Measurements from ENCODE around the gene MYH16. TPM values are rescaled to one million over a fixed set of nuclear protein-coding genes. Genes with fewer than 3 reads are reported as not detected.
"Not testable (repeated sequence)": the region's sequence is repeated elsewhere in the genome, so short reads cannot be mapped to it uniquely, and the experiment has no call there.

The MYH16 gene
- total RNA-seq, 4 donors from 2014 or later = 0.76 TPM; not detected in 3

GRCh38 chr7:99234185-99234584, 38.5 kb upstream of the MYH16 start:
- Histone ChIP-seq H3K4me3 (no peak overlapping the region), H3K27me3 (no peaks in the 10 kb centered on the region), H3K4me1 (peaks cover 0 to 6% (median 0%) of the 10 kb centered on the region in 3 donors), H3K36me3 (no peaks in the 10 kb centered on the region), H3K27ac (no peak overlapping the region), H3K9me3 (no peaks in the 10 kb centered on the region)
- WGBS, 2 donors = 88% methylated on average over 8 to 9 of the region's 9 CpGs
- DNase-seq = no peak
- TF ChIP-seq POLR2A (IDR thresholded peaks at IDR 0.05) (no peak), CTCF (IDR thresholded peaks at IDR 0.05) (no peak)
- intact Hi-C loops (cut with DNase I) = no loop called here

- H3K36me3 ChIP-seq = no peaks in the 10 kb centered on the region
- H3K27me3 ChIP-seq = no peaks in the 10 kb centered on the region
- no peak for DNase-seq
- H3K4me3 ChIP-seq = no peak overlapping the region
- no peaks in the 10 kb centered on the region for H3K9me3 ChIP-seq
- 49 to 75% methylated on average over 6 to 8 of the region's 12 CpGs for WGBS, 2 donors
- TF ChIP-seq POLR2A (IDR thresholded peaks at IDR 0.05) = no peak
- intact Hi-C loops (cut with DNase I) = no loop called here
- no peaks in the 10 kb centered on the region for H3K4me1 ChIP-seq
- peak overlapping the region in 1 of 4 donors; percentile 29 for H3K27ac ChIP-seq
Measured at GRCh38 chr7:99235925-99236324, 36.7 kb upstream of the MYH16 start.

- H3K4me1 ChIP-seq; H3K27ac ChIP-seq; H3K36me3 ChIP-seq; H3K9me3 ChIP-seq; intact Hi-C loops (cut with DNase I); H3K4me3 ChIP-seq; H3K27me3 ChIP-seq; DNase-seq: not testable (repeated sequence)
- 92 to 100% methylated on average over 1 of the region's 1 CpG for WGBS, 2 donors
Measured at GRCh38 chr7:99237876-99238275, 34.8 kb upstream of the MYH16 start.

GRCh38 chr7:99238558-99239341, 33.9 kb upstream of the MYH16 start:
- no peaks in the 10 kb centered on the region for H3K9me3 ChIP-seq
- WGBS, 2 donors = 79 to 89% methylated on average over 6 to 13 of the region's 15 CpGs
- no peaks in the 10 kb centered on the region for H3K27me3 ChIP-seq
- no peaks in the 10 kb centered on the region for H3K36me3 ChIP-seq
- no peak for DNase-seq
- no peak overlapping the region for H3K27ac ChIP-seq
- no peaks in the 10 kb centered on the region for H3K4me1 ChIP-seq
- intact Hi-C loops (cut with DNase I) = no loop called here
- no peak overlapping the region for H3K4me3 ChIP-seq
- no peak for TF ChIP-seq CTCF (IDR thresholded peaks at IDR 0.05)

GRCh38 chr7:99242682-99243081, 30.0 kb upstream of the MYH16 start:
- Histone ChIP-seq H3K36me3 (no peaks in the 10 kb centered on the region), H3K9me3 (no peaks in the 10 kb centered on the region), H3K27me3 (no peaks in the 10 kb centered on the region), H3K27ac (no peak overlapping the region), H3K4me3 (no peak overlapping the region), H3K4me1 (no peaks in the 10 kb centered on the region)
- intact Hi-C loops (cut with DNase I) = no loop called here
- 79 to 80% methylated on average over 4 of the region's 4 CpGs for WGBS, 2 donors
- DNase-seq = no peak
- TF ChIP-seq CTCF (IDR thresholded peaks at IDR 0.05) (no peak), POLR2A (IDR thresholded peaks at IDR 0.05) (no peak)

GRCh38 chr7:99243751-99244337, 28.8 kb upstream of the MYH16 start:
- intact Hi-C loops (cut with DNase I) = no loop called here
- Histone ChIP-seq H3K4me3 (no peak overlapping the region), H3K36me3 (no peaks in the 10 kb centered on the region), H3K9me3 (no peaks in the 10 kb centered on the region), H3K27ac (no peak overlapping the region), H3K27me3 (no peaks in the 10 kb centered on the region), H3K4me1 (no peaks in the 10 kb centered on the region)
- TF ChIP-seq CTCF (IDR thresholded peaks at IDR 0.05) = no peak
- no peak for TF ChIP-seq POLR2A (IDR thresholded peaks at IDR 0.05)
- 84 to 85% methylated on average over 5 of the region's 5 CpGs for WGBS, 2 donors
- no peak for DNase-seq
